Fibroblast of skin of left quadriceps (primary cell): ENCODE results near the gene GRPEL2.

Experiments
- DNase-seq, 2 experiments: peaks; one replicate each; pipeline ENCODE4 v3.0.0-alpha.2; 2013; ENCODE audit warnings: low read depth in 2 of 2

GRPEL2 gene

DNA sequence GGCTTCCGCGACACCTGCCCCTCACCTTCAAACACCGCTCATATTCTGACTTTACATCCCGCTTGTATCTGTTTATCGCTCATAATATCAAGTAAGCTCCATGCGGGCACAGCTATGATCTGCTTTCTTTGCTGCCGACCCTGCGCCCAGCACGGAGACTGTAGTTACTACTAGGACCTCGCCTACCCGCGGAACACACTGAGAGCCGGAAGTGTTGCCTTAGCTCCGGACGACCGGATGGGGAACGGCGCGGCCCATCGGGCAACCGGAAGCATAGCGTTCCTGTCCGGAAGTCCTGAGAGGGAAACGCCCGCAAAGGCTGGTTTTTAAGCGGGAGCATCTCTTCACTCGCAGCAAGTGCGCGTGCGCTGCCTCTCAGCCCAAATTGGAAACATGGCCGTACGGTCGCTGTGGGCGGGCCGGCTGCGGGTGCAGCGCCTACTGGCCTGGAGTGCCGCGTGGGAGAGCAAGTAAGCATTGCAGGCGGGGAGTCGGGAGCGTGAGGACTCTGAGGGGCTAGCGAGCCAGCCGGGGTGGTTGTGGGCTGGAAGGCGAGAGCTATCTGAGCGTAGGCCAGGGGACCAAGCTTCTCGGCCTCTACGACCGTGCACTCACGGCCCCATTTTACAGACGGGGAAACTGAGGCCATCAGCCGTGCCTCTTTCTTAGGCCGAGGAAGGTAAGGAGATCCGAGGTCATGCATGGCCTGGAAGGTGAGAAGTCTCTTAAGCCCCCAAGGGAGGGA, at the start of gene GRPEL2:
Gene GRPEL2 (plus strand): TSS at position 353 of the 745 bp plus-strand sequence. CDS start 41 bp downstream, at position 394.
- peak; percentile 93 for DNase-seq

DNA sequence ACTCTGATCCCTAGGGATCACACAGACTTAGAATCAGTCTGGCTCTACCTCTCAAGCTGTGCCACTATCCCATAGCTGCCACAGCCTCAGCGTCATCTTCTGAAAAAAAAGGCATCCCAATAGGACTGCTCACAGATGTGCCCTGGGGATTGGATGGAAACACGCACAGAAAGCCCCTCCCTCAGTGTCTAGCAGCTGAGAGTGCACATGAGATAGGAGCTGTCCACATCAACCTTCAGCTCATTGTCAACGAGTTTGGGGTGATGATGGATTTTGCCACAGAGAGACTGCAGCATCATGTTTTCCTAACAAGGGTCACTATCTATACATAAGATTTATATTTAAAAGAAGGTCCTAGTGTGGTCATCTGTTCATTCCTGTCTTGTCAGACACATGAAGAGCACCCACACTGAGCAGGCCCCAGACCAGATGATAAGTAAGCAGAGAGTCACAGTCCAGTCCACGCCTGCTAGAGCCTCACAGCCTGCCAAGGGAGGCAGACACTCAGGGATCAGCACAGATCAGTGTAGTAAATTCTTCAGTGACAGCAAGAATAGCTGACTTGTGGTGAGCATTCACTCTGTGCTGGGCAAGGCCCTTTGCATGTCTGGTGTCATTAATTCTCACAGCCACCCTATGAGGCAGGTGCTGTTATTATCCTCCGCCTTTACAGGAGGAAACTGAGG, 47.8 kb upstream of the GRPEL2 start:
- DNase-seq: no peak

DNA sequence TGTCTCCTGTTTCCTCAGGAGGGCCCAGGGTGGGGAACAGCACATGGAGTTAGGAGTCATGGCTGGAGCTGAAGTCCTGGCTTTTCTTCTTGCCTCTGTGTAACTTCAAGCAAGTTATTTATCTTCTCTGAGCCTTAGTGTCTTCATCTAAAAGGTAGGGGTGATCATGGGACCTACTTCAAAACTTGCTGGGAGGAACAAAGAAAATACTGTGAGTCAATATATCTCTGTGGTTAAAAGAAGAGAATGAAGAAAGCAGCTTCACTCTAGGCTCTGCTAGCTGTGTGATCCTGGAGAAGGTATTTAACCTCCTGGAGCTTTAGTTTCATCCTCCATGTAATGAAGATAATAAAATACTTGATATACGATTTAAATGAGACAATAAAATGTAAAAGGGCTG, 47.1 kb upstream of the GRPEL2 start:
- DNase-seq: no peak

DNA sequence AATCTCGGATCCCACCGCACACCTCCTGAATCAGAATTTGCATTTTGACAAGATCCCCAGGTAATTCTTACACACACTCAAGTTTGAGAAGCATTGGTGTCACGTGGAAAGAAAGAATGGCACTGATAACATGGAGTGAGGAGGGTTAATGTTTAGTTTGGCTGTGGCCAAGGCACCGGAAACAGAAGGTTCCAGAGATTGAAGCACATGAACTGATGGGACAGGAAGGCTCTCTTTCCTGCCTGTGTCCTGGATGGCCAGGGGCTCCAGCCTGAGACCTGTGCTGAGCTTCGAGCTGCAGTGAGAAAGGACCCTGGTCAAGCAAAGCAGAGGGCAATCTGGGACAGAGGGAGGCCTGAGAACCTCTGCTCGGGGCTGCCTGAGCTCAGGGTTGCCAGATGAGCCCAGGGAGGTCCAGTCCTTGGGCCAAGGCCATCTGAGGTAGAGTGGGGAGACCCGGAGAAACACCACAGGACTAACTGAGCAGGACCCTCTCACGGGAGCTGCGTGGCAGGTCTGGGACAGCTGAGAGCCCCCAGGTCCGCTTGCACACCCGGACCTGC, 46.4 kb upstream of the GRPEL2 start:
- no peak for DNase-seq

DNA sequence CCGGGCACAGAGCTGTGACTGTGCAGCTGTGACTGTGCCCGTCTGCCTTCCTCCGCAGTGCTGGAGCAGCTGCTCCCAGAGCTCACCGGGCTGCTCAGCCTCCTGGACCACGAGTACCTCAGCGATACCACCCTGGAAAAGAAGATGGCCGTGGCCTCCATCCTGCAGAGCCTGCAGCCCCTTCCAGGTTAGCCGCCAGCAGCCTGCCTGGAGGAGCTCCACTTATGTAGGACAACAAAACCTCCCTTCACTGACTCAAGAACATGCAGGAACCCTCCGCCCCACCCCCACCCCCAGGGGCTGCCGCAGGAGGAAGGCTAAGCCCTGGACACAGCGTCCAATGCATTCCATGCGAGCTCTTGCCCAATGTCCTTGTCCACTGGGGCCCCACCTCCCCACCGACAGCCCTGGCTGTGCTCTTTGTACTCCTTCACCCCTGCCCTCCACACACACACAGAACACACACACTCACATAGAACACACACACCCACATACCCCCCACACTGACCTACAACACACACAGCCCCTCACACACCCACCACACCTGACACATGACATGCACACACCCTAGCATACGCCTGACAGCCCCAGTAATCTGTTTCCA, 45.7 kb upstream of the GRPEL2 start:
- no peak for DNase-seq

DNA sequence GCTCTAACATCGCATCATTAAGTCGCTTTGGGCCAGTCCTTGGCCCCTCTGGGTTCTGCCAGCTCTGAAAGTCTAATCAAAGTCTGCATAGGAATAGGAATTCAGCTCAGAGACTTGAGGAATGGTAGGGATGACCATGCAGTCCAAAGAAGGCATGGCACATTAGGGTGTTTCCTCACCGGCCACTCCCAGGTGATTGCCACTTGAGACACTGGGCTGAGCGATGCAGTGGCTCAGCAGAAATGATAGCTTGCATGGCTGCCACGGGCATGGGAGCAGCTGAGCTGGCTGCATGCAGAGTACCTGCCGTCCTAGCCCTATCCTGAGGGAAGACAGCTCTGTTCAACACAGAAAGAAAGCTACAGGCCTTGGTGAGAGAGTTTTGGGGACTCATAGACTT, 44.9 kb upstream of the GRPEL2 start:
- DNase-seq: no peak

DNA sequence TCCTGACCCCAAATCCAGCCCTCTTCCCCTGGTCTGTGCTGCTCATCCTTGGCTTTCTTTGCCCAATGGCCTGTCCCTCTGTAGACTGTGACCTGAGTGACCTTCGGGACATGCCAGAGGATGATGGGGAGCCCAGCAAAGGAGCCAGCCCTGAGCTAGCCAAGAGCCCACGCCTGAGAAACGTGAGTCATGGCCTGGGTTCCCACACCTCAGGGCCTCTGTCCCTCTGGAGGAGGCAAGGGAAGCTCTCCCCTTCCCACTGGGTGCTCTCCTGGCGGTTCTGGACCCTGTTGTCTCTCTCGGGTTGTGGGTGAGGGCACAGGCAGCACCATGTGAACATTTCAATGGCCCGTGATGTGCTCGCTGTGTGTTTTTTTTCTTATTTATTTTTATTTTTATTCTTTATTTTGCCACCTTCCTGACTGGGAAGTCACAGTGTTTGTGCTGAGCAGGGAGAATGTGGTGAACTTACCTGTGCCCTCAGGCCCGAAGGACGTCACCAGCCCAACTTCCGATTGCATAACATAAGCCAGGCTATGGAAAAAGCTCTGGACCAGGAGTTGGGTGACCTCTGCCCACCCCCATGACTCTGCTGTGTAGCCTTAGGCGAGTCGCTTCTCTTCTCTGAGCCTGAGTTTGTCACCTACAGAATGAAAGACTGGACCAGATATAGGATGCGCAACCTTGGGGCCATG, 44.1 kb upstream of the GRPEL2 start:
- no peak for DNase-seq

DNA sequence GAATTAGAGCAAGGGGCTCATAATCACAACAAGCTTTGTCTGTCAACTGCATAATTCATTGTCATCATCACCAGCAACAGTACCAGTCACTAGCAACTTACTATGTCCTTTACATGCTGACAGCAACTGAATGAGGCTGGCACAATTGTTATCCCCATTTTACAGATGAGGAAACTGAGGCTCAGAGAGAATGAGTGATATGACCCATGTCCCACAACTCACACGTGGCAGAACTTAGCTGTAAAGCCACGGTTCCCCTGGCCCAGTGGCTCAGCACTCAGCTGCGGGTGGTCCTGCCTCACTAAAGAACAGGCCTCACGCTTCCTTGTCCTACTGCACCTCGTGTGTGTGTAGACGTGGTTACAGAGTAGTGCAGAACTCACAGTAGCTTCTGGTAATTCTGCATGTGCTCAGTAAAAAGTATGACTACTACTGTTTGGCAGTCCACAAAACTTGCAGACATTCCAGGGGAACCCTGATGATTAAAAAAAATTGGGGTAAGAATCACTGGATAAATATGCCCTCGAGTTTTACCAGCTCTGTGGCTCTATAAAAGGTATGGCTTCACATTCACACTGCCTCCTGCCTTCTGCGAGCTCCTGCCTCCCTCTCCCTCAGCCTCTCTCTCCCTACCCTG, 43.4 kb upstream of the GRPEL2 start:
- peak in 1 of 2 experiments; percentile 25 for DNase-seq

DNA sequence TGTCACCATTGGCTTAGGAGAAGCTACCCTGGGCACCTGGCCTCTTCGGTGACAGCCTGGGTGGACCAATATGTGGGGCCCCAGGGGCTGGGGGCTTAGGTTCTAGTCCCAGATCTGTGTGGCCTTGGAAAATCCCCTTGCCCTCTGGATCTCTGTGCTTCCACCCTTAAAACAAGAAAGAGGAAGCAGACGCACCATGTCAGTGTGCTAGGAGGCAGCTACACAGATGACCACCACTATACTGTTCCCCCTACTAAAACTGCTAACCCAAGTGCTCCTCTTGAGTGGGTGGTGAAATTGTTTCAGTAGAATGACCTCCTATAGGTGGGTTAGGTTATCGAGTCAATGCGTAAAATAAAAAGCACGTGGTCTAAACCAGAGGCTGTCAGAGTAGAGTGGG, 42.7 kb upstream of the GRPEL2 start:
- DNase-seq: no peak

- DNase-seq: no peak
These were observed 42.1 kb upstream of the GRPEL2 start for GRCh38 chr5:149303210-149303609.

GRCh38 chr5:149304195-149305078, 40.9 kb upstream of the GRPEL2 start:
- no peak for DNase-seq

DNA sequence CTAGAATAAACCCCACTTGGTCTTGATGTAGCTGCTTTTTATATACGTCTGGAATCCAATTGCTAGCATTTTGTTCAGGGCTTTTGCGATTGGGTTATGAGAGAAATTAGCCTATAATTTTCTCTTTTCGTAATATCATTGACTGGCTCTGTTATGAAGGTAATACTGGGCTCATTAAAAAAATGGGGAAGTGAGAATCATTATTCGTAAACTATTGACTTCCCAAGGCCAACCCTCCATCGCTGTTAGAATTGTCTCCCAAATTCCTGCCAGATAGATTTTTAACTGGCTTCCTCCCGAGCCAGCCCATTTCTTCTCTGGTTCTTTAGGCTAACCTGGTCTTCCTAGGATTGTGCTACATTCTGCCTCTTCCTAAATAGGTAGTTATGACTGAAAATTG, 35.9 kb upstream of the GRPEL2 start:
- DNase-seq: no peak

- no peak for DNase-seq
These were observed 34.8 kb upstream of the GRPEL2 start for GRCh38 chr5:149310488-149310887.

- peak; percentile 45 to 48 for DNase-seq
These were observed 34.2 kb upstream of the GRPEL2 start for GRCh38 chr5:149310947-149311658.

- DNase-seq: no peak
These were observed 32.0 kb upstream of the GRPEL2 start for GRCh38 chr5:149313151-149313841.

DNA sequence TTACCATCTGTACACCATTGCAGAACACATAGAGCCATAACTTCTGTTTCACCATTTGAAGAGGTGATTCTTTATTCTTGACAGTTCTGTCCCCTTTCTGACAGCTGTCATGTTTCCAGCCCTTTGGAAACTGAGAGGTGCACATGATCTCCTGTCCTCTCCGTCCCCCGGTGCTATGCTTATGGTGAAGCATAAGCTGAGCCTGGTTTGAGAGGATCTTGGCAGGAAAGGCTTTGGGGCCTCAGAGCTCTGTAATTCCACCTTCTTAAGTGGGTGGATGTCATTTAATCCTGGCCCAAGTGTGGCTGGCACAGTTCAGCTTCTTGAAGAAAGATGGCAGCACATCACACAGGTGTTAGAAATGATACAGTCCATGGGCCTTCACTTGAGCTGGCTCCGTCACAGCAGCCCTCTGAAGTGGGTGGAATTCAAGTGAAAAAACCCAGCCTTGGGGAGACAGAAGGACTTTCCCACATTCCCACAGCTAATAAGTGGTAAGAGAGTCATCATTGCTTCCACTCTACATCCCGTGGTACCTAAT, 30.7 kb upstream of the GRPEL2 start:
- DNase-seq: no peak

- DNase-seq: no peak
These were observed 29.5 kb upstream of the GRPEL2 start for GRCh38 chr5:149315753-149316152.

DNA sequence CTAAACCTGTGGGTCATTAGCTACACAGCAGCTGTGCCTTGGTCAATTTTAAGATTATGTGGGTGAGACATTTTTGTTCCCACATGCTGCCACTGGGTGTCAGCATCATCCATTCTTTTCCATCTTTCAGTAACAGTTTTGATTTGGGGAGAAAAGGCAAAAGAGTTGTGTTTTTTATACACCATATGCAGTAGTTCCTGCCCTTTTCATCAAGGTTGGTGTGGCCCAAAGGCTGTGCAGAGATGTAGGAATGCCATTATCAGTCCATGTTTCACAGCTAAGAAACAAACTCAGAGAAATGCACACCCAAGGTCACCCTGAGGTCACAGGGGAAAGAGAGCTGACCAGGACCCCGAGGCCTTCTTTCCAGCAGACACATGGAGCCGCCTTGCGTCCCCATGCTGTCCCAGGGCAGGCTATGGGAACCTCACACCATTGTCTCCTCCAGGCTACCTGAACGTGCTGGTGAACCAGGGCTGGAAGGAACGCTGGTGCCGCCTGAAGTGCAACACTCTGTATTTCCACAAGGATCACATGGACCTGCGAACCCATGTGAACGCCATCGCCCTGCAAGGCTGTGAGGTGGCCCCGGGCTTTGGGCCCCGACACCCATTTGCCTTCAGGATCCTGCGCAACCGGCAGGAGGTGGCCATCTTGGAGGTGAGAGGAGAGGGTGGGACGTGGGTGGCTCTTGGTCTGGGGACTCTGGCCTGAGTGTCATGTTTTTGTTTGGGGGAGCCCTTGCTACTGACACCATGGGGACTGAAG, 27.8 kb upstream of the GRPEL2 start:
- DNase-seq: peak in 1 of 2 experiments; percentile 21
